ENCODE results near the gene EXOC4. TPM values are rescaled to one million over a fixed set of nuclear protein-coding genes. Genes with fewer than 3 reads are reported as not detected.

The EXOC4 gene
- total and polyA plus RNA-seq, 2 of the 8 experiments (the other 6 are each of a cell fraction or from before 2014, with no cell fraction given), result 27.0 to 67.3 TPM

DNA sequence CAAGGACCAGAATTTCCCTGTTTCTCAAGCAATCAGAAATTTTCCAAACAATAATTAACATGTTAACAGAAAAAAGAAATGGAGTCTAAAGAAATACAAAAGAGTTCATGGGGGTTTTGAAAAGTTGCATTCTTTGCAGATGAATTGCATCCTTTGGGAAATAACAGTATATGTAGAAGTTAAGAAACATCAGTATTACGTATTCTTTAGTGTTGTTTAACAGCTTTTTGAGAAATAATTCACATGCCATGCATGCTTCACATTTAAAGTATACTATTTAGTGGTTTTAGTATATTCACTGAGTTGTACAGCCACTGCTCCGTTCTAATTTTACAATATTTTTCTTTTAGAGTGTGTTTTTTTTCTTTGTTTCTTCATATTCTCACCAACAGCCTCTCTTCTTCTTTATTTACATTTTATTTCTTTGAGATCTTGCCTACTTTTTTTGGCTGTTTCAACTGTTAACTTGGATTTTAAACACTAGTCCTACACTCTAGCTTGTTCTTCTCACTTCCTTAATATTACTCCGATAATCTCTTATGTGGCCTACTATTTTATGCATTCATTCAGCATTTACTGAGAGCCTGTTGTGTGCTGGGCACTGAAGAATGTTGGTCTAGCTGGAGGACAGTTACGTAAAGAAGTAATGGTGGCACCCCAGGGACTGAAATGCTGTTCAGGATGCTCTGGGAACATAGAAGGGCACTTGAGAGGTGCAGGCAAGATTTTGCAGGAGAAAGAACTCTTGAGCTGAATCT lies 330.1 kb downstream of the EXOC4 start:
- Histone ChIP-seq H3K23ac (ENCODE audit: insufficient read length) (no peak overlapping the region), H3K36me3 (ENCODE audit: control insufficient read depth in 2 of 4, insufficient read depth in 4 of 4, low read length in 3 of 4) (no peaks in the 10 kb centered on the region), H3K4ac (replicated peaks; ENCODE audit: insufficient read length, low read depth, low read length) (no peak overlapping the region), H4K5ac (ENCODE audit: insufficient read length, low read depth, low read length) (no peak overlapping the region), H3K14ac (ENCODE audit: insufficient read length) (no peak overlapping the region), H3K79me1 (ENCODE audit: low read depth, low read length) (no peaks in the 10 kb centered on the region), H4K8ac (ENCODE audit: extremely low read depth, insufficient read depth, low read length) (no peak overlapping the region), H2BK12ac (ENCODE audit: low read depth, low read length) (no peak overlapping the region), H4K20me1 (replicated peaks in 1 of 2; ENCODE audit: control insufficient read depth in 1 of 2, insufficient read depth in 2 of 2, low read length in 2 of 2) (no peaks in the 10 kb centered on the region), H2BK5ac (ENCODE audit: low read depth, low read length) (no peak overlapping the region), H3K9me3 (ENCODE audit: insufficient read depth in 2 of 2, low read depth in 1 of 2, low read length in 1 of 2) (no peaks in the 10 kb centered on the region), H3K9ac (replicated peaks in 1 of 4; ENCODE audit: extremely low read depth in 1 of 4, low read depth in 3 of 4, low read length in 3 of 4) (no peak overlapping the region), H4K91ac (replicated peaks; ENCODE audit: insufficient read length, low read length) (no peak overlapping the region), H2BK120ac (replicated peaks; ENCODE audit: low read depth, low read length) (no peak overlapping the region), H3K4me2 (ENCODE audit: insufficient read depth in 1 of 2, low read depth in 2 of 2, low read length in 2 of 2) (no peak overlapping the region), H3K27ac (ENCODE audit: low read depth, low read length) (no peak overlapping the region), H3K18ac (ENCODE audit: extremely low read depth, low read length) (no peak overlapping the region), H3K4me1 (replicated peaks in 1 of 4; ENCODE audit: control insufficient read depth in 3 of 4, insufficient read depth in 4 of 4, low read length in 3 of 4) (no peaks in the 10 kb centered on the region; a peak in 1 of 7 replicates), H2AK5ac (ENCODE audit: low read depth, low read length) (no peak overlapping the region), H3K79me2 (ENCODE audit: control insufficient read depth in 1 of 2, insufficient read depth in 2 of 2, low read length in 2 of 2) (no peaks in the 10 kb centered on the region), H2BK20ac (ENCODE audit: low read length) (no peak overlapping the region), H2AFZ (ENCODE audit: low read length) (no peak overlapping the region), H2BK15ac (ENCODE audit: low read length) (no peak overlapping the region), H3K27me3 (replicated peaks in 1 of 4; ENCODE audit: control insufficient read depth in 3 of 4, extremely low read depth in 1 of 4, insufficient read depth in 3 of 4, low read length in 3 of 4) (no peaks in the 10 kb centered on the region), H3K23me2 (ENCODE audit: low read depth, low read length) (no peaks in the 10 kb centered on the region; the same call in 1 of the 2 replicates), H3K56ac (replicated peaks; ENCODE audit: insufficient read length, low read depth, low read length) (no peak overlapping the region), H3K4me3 (ENCODE audit: extremely low read depth in 1 of 4, insufficient read depth in 2 of 4, low read depth in 3 of 4, low read length in 4 of 4) (no peak overlapping the region)
- CTCF ChIA-PET (ENCODE audit: partially characterized antibody), result interaction anchor here (0.6 to 1.7 kb wide), 3 partner anchors 9 to 309 kb away, joined by 3 to 8 read pairs (median 6); no protein-coding TSS in a partner anchor
- POLR2A ChIA-PET (ENCODE audit: partially characterized antibody), result no interaction called here
- FAIRE-seq, result no peak
- DNase-seq (ENCODE audit: low read depth in 1 of 2, low spot score in 2 of 2), result no peak
- 76% methylated on average over 4 of the region's 4 CpGs; no CpG with 5 or more reads in 1 of the 2 experiments for WGBS, 2 experiments (ENCODE audit: extremely low coverage in 1 of 2, insufficient coverage in 1 of 2, insufficient read length in 1 of 2, insufficient replicate concordance in 2 of 2, low coverage in 1 of 2, low lambda C conversion rate in 2 of 2, missing lambda C conversion rate in 1 of 2)
- no peak for TF ChIP-seq GABPA (IDR thresholded peaks at IDR 0.05; ENCODE audit: borderline replicate concordance, insufficient read depth, low read length)
- no peak for TF ChIP-seq EP300 (IDR thresholded peaks at IDR 0.05; ENCODE audit: borderline replicate concordance in 1 of 2, low read depth in 2 of 2, low read length in 2 of 2)
- no peak for TF ChIP-seq RNF2 (IDR thresholded peaks at IDR 0.05; ENCODE audit: borderline replicate concordance, low read depth, low read length, missing control alignments, poor library complexity, severe bottlenecking)
- TF ChIP-seq, protein P1, sequence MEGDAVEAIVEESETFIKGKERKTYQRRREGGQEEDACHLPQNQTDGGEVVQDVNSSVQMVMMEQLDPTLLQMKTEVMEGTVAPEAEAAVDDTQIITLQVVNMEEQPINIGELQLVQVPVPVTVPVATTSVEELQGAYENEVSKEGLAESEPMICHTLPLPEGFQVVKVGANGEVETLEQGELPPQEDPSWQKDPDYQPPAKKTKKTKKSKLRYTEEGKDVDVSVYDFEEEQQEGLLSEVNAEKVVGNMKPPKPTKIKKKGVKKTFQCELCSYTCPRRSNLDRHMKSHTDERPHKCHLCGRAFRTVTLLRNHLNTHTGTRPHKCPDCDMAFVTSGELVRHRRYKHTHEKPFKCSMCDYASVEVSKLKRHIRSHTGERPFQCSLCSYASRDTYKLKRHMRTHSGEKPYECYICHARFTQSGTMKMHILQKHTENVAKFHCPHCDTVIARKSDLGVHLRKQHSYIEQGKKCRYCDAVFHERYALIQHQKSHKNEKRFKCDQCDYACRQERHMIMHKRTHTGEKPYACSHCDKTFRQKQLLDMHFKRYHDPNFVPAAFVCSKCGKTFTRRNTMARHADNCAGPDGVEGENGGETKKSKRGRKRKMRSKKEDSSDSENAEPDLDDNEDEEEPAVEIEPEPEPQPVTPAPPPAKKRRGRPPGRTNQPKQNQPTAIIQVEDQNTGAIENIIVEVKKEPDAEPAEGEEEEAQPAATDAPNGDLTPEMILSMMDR (IDR thresholded peaks at IDR 0.05; ENCODE audit: control extremely low read depth in 1 of 3, insufficient read depth in 1 of 3, low read depth in 1 of 3, low read length in 3 of 3), result no peak
- no peak for TF ChIP-seq SP2 (IDR thresholded peaks at IDR 0.05; ENCODE audit: low read length)
- TF ChIP-seq ASH2L (IDR thresholded peaks at IDR 0.05; ENCODE audit: low read length), result no peak
- TF ChIP-seq CREB1 (IDR thresholded peaks at IDR 0.05), result no peak
- no peak for TF ChIP-seq PHF8 (conservative IDR thresholded peaks at IDR 0.05; ENCODE audit: low read depth, low read length)
- TF ChIP-seq SUZ12 (IDR thresholded peaks at IDR 0.05; ENCODE audit: low read length), result no peak
